ENCODE results near the gene SCN10A. TPM values are rescaled to one million over a fixed set of nuclear protein-coding genes. Genes with fewer than 3 reads are reported as not detected.

The SCN10A gene
- not detected in 2 replicates for total RNA-seq
- polyA plus RNA-seq (2012), result not detected

GRCh38 chr3:38816026-38816425 is at the start of gene SCN10A:
Gene SCN10A, minus strand, starts transcription at chr3:38816217. Its CDS starts 22,207 bp downstream, at chr3:38794010.
- DNase-seq (ENCODE audit: low read depth), result no peak

- DNase-seq (ENCODE audit: low read depth), result no peak
Observed at GRCh38 chr3:38853011-38853410, 37.0 kb upstream of the SCN10A start.

GRCh38 chr3:38843898-38844297 is 27.9 kb upstream of the SCN10A start:
- peak; percentile 63 for DNase-seq (ENCODE audit: low read depth)

- no peak for DNase-seq (ENCODE audit: low read depth)
Observed at GRCh38 chr3:38842266-38842965, 26.4 kb upstream of the SCN10A start.

- no peak for DNase-seq (ENCODE audit: low read depth)
Observed at GRCh38 chr3:38840987-38841386, 25.0 kb upstream of the SCN10A start.

GRCh38 chr3:38837358-38837757 is 21.3 kb upstream of the SCN10A start:
- DNase-seq (ENCODE audit: low read depth), result no peak

GRCh38 chr3:38836561-38836960 is 20.5 kb upstream of the SCN10A start:
- no peak for DNase-seq (ENCODE audit: low read depth)

- DNase-seq (ENCODE audit: low read depth), result no peak
Observed at GRCh38 chr3:38835939-38836338, 19.9 kb upstream of the SCN10A start.

GRCh38 chr3:38834717-38835116 is 18.7 kb upstream of the SCN10A start:
- DNase-seq (ENCODE audit: low read depth), result no peak

- DNase-seq (ENCODE audit: low read depth), result peak; percentile 50
Observed at GRCh38 chr3:38834110-38834509, 18.1 kb upstream of the SCN10A start.

- peak; percentile 19 for DNase-seq (ENCODE audit: low read depth)
Observed at GRCh38 chr3:38829404-38829803, 13.4 kb upstream of the SCN10A start.

- no peak for DNase-seq (ENCODE audit: low read depth)
Observed at GRCh38 chr3:38828681-38829080, 12.7 kb upstream of the SCN10A start.

GRCh38 chr3:38827791-38828190 is 11.8 kb upstream of the SCN10A start:
- DNase-seq (ENCODE audit: low read depth), result peak; percentile 6

- peak; percentile 30 for DNase-seq (ENCODE audit: low read depth)
Observed at GRCh38 chr3:38826001-38826400, 10.0 kb upstream of the SCN10A start.

GRCh38 chr3:38824349-38824748 is 8.3 kb upstream of the SCN10A start:
- DNase-seq (ENCODE audit: low read depth), result no peak

GRCh38 chr3:38823722-38824121 is 7.7 kb upstream of the SCN10A start:
- DNase-seq (ENCODE audit: low read depth), result peak; percentile 28

- no peak for DNase-seq (ENCODE audit: low read depth)
Observed at GRCh38 chr3:38823186-38823585, 7.2 kb upstream of the SCN10A start.

- no peak for DNase-seq (ENCODE audit: low read depth)
Observed at GRCh38 chr3:38811822-38812221, 4.2 kb downstream of the SCN10A start.

- peak; percentile 87 for DNase-seq (ENCODE audit: low read depth)
Observed at GRCh38 chr3:38805765-38806386, 10.1 kb downstream of the SCN10A start.

GRCh38 chr3:38805004-38805403 is 11.0 kb downstream of the SCN10A start:
- DNase-seq (ENCODE audit: low read depth), result no peak

- no peak for DNase-seq (ENCODE audit: low read depth)
Observed at GRCh38 chr3:38800511-38800910, 15.5 kb downstream of the SCN10A start.

GRCh38 chr3:38793721-38794120 is 22.3 kb downstream of the SCN10A start:
- no peak for DNase-seq (ENCODE audit: low read depth)

- DNase-seq (ENCODE audit: low read depth), result no peak
Observed at GRCh38 chr3:38792983-38793382, 23.0 kb downstream of the SCN10A start.
